ENCODE measurements around the gene B3GNT5.

The B3GNT5 gene

DNA sequence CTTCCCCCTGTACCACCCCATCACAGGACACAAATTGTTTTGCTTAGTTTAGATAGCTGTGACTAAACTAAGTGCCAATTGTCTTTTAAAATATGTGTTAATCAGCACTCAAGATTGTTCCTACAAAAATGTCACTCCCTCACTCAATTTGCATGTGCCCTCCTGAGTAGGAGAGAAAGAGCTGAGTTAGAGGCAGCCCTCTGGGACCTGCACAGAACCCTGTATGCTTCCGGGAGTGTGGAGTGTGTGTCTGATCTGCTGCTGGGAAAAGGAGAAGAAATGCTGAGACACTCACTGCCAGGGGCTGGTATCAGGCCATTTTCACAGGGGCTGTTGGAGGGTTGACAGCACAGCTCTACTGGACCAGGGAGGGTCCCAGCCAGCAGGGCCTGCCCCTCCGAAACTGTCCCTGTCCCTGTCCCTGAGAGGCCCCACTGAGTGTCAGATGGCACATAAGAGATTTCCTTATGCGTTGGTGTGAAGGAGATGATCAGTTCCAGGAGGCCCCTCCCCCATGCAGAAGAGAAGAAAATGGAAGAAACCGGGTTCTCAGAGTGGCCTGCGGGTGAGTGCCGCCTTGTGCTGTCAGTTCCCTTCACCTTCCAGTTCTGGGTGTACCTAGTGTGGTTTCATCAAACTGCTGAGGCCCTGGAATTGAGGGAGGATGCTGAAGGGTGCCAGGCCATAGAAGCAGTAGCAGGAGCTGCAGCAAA lies 3.9 kb upstream of the B3GNT5 start:
- Histone ChIP-seq H3K9me3 (ENCODE audit: control insufficient read depth, insufficient read depth, low read depth, low read length) (no peaks in the 10 kb centered on the region), H3K36me3 (ENCODE audit: control insufficient read depth in 2 of 2, insufficient read depth in 1 of 2, low read length in 2 of 2) (no peaks in the 10 kb centered on the region), H3K4me1 (ENCODE audit: control insufficient read depth, insufficient read depth, low read length) (no peaks in the 10 kb centered on the region), H3K27ac (ENCODE audit: extremely low read depth, low read depth, low read length) (no peak overlapping the region), H3K4me3 (ENCODE audit: low read depth, low read length) (no peak overlapping the region)
- ChIA-PET CTCF (interaction anchor here (1.1 kb wide), 1 partner anchor 133 kb away, joined by 3 read pairs; no protein-coding TSS in a partner anchor), POLR2A (no interaction called here)
- no peak for TF ChIP-seq ZNF664 (tag by site-specific recombination; IDR thresholded peaks at IDR 0.05)
- TF ChIP-seq BCL11A (tag by site-specific recombination; IDR thresholded peaks at IDR 0.05; ENCODE audit: low read depth), result no peak
- TF ChIP-seq, protein P1, sequence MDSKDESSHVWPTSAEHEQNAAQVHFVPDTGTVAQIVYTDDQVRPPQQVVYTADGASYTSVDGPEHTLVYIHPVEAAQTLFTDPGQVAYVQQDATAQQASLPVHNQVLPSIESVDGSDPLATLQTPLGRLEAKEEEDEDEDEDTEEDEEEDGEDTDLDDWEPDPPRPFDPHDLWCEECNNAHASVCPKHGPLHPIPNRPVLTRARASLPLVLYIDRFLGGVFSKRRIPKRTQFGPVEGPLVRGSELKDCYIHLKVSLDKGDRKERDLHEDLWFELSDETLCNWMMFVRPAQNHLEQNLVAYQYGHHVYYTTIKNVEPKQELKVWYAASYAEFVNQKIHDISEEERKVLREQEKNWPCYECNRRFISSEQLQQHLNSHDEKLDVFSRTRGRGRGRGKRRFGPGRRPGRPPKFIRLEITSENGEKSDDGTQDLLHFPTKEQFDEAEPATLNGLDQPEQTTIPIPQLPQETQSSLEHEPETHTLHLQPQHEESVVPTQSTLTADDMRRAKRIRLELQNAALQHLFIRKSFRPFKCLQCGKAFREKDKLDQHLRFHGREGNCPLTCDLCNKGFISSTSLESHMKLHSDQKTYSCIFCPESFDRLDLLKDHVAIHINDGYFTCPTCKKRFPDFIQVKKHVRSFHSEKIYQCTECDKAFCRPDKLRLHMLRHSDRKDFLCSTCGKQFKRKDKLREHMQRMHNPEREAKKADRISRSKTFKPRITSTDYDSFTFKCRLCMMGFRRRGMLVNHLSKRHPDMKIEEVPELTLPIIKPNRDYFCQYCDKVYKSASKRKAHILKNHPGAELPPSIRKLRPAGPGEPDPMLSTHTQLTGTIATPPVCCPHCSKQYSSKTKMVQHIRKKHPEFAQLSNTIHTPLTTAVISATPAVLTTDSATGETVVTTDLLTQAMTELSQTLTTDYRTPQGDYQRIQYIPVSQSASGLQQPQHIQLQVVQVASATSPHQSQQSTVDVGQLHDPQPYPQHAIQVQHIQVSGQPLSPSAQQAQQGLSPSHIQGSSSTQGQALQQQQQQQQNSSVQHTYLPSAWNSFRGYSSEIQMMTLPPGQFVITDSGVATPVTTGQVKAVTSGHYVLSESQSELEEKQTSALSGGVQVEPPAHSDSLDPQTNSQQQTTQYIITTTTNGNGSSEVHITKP (tag by site-specific recombination; IDR thresholded peaks at IDR 0.05), result no peak
- no peak for TF ChIP-seq ZFP3 (tag by site-specific recombination; IDR thresholded peaks at IDR 0.05; ENCODE audit: low read depth)
- TF ChIP-seq, protein P2, sequence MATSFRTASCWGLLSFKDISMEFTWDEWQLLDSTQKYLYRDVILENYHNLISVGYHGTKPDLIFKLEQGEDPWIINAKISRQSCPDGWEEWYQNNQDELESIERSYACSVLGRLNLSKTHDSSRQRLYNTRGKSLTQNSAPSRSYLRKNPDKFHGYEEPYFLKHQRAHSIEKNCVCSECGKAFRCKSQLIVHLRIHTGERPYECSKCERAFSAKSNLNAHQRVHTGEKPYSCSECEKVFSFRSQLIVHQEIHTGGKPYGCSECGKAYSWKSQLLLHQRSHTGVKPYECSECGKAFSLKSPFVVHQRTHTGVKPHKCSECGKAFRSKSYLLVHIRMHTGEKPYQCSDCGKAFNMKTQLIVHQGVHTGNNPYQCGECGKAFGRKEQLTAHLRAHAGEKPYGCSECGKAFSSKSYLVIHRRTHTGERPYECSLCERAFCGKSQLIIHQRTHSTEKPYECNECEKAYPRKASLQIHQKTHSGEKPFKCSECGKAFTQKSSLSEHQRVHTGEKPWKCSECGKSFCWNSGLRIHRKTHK (tag by site-specific recombination; IDR thresholded peaks at IDR 0.05), result no peak
- no peak for TF ChIP-seq ZNF843 (tag by site-specific recombination; IDR thresholded peaks at IDR 0.05)
- TF ChIP-seq, protein P3, sequence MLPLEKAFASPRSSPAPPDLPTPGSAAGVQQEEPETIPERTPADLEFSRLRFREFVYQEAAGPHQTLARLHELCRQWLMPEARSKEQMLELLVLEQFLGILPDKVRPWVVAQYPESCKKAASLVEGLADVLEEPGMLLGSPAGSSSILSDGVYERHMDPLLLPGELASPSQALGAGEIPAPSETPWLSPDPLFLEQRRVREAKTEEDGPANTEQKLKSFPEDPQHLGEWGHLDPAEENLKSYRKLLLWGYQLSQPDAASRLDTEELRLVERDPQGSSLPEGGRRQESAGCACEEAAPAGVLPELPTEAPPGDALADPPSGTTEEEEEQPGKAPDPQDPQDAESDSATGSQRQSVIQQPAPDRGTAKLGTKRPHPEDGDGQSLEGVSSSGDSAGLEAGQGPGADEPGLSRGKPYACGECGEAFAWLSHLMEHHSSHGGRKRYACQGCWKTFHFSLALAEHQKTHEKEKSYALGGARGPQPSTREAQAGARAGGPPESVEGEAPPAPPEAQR (tag by site-specific recombination; IDR thresholded peaks at IDR 0.05), result no peak
- TF ChIP-seq KLF9 (tag by site-specific recombination; IDR thresholded peaks at IDR 0.05; ENCODE audit: low read depth), result no peak

DNA sequence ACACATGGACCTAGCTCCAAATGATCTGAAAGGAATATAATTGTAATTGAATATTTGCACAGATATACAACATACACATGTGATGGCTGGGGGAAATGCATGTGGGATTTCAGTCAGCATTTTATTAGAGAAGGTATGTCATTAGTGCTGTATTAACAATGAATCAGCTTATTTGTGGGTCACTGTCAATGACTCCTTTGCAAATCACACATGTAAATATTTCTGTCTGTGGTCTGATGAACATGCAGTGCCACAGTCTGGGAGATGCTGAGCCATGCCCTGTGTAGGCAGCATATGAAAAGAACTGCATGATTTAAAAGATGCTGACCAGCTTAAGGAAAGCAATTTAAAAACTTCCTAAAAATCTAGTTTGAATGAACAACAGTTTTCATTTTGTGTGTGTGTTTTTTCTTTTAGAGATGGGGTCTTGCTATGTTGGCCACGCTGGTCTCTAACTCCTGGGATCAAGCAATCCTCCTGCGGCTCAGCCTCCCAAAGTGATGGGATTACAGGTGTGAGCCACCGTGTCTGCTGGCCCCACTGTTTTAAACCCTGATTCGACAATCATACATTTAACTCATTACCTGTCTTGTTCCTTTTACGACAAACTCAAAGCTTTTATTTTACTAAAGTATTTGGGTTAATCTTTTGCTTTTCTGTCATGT lies 803 bp upstream of the B3GNT5 start:
- no peak overlapping the region for H3K27ac ChIP-seq (ENCODE audit: extremely low read depth, low read depth, low read length)
- no peaks in the 10 kb centered on the region for H3K9me3 ChIP-seq (ENCODE audit: control insufficient read depth, insufficient read depth, low read depth, low read length)
- no peak overlapping the region for H3K4me3 ChIP-seq (ENCODE audit: low read depth, low read length)
- H3K4me1 ChIP-seq (ENCODE audit: control insufficient read depth, insufficient read depth, low read length), result no peaks in the 10 kb centered on the region
- H3K36me3 ChIP-seq (ENCODE audit: control insufficient read depth in 2 of 2, insufficient read depth in 1 of 2, low read length in 2 of 2), result no peaks in the 10 kb centered on the region
- TF ChIP-seq ZNF121 (tag by site-specific recombination; IDR thresholded peaks at IDR 0.05), result peak; percentile 77; the same call in 1 of the 2 replicates
- TF ChIP-seq, protein P4, sequence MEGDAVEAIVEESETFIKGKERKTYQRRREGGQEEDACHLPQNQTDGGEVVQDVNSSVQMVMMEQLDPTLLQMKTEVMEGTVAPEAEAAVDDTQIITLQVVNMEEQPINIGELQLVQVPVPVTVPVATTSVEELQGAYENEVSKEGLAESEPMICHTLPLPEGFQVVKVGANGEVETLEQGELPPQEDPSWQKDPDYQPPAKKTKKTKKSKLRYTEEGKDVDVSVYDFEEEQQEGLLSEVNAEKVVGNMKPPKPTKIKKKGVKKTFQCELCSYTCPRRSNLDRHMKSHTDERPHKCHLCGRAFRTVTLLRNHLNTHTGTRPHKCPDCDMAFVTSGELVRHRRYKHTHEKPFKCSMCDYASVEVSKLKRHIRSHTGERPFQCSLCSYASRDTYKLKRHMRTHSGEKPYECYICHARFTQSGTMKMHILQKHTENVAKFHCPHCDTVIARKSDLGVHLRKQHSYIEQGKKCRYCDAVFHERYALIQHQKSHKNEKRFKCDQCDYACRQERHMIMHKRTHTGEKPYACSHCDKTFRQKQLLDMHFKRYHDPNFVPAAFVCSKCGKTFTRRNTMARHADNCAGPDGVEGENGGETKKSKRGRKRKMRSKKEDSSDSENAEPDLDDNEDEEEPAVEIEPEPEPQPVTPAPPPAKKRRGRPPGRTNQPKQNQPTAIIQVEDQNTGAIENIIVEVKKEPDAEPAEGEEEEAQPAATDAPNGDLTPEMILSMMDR (tag by site-specific recombination; IDR thresholded peaks at IDR 0.05), result no peak
- CTCF ChIA-PET, result interaction anchor here (0.6 kb wide), 1 partner anchor 22 kb away, joined by 4 read pairs; no protein-coding TSS in a partner anchor
- POLR2A ChIA-PET, result no interaction called here

All from HEK293 (cell line).